ENCODE results near the gene ENHO.

ENHO gene

DNA sequence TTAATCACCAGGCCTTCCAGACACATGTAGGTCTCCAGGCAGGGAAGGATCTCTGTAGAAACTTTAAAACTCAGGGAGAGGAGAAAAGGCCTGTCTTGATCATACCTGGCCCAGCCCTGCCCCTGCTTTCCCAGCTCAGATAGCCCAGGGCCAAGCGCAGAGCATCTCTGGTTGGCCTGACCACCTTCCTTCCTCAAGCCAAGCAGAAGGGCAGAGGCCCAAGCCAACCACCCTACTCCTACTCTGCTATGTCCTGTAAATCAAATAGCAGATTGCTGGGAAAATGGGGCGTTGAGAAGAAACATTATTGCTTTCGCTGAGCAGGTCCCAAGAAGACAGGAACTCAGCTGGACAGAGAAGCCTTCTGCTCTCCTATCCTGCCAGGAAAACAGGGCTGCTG lies 14.3 kb downstream of the ENHO start:
- no peak for DNase-seq (ENCODE audit: low read depth in 2 of 3, low spot score in 2 of 3)

DNA sequence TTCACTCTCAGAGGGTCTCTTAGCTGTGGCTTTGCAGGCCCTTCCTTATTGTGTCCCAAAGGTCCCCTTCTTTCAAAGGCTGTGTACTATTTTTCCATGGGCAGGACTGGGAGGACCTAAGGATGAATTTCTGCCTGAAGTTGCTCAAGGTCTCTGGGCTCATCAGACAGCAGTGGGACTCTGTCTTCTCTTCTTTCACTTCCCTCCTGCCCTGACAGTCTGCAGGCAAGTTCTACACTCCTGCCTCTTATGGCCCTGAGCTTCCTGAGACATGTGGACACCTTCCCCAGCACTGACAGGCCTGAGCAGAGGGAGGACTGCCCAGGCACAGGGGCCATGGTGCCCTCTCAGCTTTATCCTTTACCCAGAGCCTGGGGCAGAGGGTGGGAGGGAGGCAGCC lies 14.8 kb downstream of the ENHO start:
- no peak for DNase-seq (ENCODE audit: low read depth in 2 of 3, low spot score in 2 of 3)

DNA sequence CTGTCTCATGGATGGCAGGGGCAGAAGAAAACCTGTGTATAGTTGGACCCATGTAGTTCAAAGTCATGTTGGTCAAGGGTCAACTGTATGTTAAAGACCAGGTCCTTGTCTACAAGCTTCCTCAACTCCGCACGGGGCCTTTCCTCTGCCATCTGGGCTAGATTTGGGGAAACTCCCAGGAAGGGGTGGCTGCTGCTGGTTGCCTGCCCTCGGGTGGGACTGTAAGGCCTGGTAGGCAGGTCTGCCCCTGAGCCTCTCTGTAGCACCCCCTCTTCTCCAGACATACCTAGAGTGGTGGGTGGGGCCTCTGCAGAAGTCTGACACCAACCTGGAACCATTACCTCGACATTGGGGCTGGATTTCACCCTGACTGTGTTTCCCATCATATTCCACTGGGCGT lies 15.2 kb downstream of the ENHO start:
- no peak for DNase-seq (ENCODE audit: low read depth in 2 of 3, low spot score in 2 of 3)

DNA sequence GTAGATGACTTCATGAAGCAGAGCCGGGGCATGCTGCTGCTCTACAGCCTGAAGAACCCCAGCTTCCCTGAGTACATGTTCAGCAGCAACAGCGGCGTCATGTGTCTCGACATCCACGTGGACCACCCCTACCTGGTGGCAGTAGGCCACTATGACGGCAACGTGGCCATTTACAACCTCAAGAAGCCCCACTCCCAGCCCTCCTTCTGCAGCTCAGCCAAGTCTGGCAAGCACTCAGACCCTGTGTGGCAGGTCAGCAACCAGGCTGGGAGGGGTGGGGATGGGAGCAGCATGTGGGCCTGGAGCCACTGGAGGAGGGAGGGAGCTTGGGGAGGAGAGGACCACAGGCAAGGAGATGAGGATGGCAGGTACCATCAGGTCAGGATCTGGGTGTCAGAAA lies 16.2 kb downstream of the ENHO start:
- DNase-seq (ENCODE audit: low read depth in 2 of 3, low spot score in 2 of 3), result no peak

DNA sequence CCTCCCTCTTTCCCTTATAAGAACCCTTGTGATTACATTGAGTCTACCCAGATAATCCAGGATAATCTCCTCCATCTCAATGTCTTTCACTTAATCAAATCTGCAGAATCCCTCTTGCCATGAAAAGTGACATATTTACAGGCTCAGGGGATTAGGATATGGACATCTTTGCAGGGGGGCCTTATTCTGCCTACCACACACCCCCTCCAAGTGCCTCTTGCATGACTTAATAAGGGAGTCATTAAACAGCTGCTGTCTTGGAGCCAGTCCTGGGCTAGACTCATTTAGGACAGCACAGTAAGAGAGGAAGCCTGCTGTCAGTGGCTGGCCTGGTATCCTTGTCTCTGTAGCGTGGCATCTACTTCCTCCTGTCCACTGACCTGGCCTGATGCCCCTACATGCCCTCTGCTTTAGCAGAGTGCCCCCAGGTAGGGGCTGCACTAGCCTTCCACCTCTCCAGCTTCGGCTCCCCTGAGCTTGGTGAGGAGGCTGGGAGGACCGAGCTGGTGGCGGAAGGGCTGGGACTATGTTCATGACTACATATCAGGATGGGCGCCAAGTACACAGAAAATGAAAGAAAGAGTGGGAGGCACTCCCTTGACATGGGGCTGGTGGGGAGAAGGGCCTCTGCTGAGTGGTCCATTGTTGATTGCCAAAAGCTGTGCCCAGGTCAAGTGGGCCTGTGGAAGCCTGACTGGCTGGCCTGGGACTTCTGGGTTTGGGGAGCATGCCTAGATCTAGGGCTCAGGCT lies 17.2 kb downstream of the ENHO start:
- DNase-seq (ENCODE audit: low read depth in 2 of 3, low spot score in 2 of 3), result no peak

DNA sequence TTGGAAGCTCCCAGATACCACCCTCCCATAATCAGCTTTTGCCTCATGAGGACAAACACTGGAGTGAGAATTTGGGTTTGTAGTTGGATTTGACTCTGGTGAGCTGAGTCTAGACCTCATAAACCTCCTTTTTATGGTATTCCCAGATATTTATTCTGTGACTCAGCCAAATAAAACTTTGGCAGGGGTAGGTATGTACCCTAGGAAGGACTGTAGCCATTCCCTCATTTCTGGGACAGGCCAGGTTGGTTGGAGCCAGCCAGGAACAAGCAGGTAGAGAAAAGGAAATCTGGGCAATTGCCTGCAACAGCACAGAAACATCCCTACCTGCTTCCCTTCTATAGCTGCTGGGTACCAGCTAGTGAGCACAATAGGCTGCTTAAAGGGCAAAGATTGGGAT lies 19.4 kb downstream of the ENHO start:
- no peak for DNase-seq (ENCODE audit: low read depth in 2 of 3, low spot score in 2 of 3)

DNA sequence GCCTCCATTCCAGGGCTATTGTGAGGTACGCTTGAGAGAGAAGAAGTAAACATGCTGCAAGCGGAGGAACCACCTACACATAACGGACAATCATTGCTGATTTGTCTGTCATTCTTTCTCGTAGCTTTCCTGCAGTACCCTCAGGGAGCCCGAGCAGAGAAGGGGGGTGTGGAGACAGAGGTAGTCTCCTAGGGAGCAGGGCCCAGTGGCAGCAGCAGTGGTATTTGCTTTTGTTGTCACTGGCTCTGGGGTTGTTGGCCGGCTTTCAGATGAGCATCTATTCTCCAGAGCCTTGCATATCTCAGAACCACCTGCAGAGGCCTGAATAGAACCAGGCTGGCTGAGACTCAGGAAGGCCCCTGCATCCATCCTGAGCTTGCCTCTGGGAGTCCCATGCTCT lies 19.9 kb downstream of the ENHO start:
- no peak for DNase-seq (ENCODE audit: low read depth in 2 of 3, low spot score in 2 of 3)

DNA sequence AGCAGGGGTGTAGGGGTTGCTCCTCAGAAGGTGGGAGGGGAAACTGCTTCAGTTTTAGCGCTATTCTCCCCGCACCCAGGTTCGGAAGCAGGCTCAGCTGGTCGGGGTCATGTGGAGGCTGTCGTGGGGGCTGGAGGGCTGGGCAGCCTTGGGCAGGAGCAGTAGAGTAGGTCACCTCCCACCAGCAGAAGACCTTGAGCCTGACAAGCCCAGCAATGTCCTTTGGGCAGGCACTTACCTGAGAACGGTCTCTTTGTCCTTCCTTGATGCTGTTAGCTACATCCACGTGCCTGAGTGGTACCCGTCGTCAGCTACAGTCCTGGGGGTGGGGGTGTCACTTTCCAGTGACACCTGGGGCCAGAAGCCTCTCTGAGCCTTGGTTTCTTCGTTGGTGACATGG lies 20.3 kb downstream of the ENHO start:
- DNase-seq (ENCODE audit: low read depth in 2 of 3, low spot score in 2 of 3), result no peak

DNA sequence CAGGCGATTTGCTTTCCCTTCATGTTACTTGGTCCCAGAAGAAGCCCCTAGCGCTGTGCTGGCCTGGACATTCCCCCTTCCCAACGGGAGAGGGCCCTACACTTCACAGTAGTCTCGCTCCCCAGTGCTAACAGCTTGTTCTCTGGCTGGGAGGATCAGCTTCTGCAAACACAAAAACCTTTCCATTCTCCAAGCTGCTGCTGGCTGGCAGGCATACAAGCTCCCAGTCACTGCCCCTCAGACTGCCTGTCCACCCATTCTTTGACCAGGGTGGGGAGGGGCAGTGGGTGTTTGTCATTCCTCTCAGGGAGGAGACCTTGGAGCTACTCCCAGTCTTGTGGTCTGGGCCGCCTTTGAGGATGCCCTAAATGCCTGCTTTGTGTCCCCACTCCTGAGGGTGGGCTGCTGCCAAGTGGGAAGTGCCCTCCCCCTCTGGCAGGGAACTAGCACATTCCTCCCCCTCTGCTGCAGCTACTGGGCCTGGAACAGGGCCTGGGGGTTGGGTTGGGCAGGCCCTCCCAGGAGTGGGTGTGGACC lies 20.8 kb downstream of the ENHO start:
- DNase-seq (ENCODE audit: low read depth in 2 of 3, low spot score in 2 of 3), result no peak

DNA sequence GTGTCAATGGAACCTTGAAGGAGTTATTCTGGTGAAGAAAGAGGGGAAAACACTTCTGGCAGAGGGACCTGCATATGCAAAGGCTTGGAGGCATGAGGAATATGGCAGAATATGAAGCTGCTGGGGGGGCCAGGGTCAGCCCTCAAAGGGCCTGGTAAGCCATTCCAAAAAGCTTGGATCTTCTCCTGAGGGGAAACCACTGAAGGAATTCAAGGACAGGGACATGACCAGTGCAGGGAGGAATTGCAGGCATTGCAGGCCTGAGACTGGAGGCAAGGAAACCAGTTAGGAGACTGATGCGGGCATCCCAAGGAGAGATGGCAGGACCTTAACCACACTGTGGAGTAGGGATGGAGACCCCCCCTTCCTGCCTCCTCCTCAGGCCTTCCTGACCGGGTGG lies 21.4 kb downstream of the ENHO start:
- DNase-seq (ENCODE audit: low read depth in 2 of 3, low spot score in 2 of 3), result no peak

DNA sequence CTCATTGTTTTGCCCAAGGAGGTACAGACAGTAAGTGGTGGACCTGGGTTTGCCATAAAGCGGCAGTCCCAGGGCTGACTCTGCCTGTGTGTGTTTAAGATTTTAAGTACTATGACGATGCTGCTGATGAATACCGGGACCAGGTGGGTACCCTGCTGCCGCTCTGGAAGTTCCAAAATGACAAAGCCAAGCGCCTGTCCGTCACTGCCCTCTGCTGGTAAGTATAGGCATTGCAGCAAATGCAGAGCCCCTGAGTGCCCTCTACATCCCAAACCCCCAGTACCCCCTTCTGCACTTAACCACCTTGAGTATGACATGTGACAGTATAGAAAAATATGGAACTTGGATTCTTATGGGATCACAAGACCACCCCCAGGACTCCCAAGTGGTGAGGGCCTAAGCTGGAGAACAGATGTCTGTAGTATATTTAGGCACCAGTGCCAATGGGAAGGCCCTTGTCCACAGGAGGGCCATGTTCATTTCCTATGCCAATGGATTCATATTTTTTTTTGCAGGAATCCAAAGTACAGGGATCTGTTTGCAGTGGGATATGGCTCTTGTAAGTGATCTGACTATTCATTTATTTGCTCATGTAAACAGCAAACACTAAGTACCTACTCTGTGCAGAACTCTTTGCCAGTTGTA lies 22.0 kb downstream of the ENHO start:
- DNase-seq (ENCODE audit: low read depth in 2 of 3, low spot score in 2 of 3), result peak; percentile 35 to 80 (median 61)

DNA sequence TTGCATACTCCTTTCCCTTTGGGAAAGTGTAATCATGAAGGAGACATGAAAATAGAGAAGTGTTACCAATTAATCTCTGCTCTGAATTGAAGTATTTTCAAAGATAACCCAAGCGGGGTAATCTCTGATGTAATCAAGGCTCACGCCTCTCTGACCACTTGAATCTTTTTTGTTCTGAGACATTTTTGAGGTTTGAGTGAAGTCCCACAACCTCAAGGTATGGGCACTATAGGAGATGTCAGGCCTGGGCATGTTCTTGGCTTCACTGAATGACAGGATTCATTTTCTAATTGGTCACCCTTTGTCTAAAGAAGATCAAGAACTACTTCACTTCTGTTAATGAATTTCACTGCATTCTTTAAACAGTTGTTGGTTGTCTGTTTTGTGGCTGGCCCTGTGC lies 23.7 kb downstream of the ENHO start:
- no peak for DNase-seq (ENCODE audit: low read depth in 2 of 3, low spot score in 2 of 3)

DNA sequence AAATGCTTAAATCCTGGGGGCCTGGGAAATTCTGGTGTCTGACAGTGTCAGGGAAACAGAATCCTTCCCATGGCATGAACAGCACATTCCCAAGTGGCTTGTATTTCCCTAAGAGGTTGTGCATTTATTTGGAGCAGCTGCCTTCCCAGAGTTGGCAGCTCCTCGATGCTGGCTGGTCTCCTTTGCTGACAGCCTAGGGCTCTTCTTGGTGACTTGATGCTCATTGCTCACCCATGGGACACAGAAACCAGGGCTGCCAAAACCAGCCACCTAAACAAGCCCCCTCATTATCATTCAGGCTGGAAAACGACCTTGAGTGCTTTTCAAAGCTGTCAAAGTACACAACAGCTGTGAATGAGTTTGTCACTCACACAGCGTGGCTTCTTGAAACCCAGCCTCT lies 24.2 kb downstream of the ENHO start:
- DNase-seq (ENCODE audit: low read depth in 2 of 3, low spot score in 2 of 3), result no peak

DNA sequence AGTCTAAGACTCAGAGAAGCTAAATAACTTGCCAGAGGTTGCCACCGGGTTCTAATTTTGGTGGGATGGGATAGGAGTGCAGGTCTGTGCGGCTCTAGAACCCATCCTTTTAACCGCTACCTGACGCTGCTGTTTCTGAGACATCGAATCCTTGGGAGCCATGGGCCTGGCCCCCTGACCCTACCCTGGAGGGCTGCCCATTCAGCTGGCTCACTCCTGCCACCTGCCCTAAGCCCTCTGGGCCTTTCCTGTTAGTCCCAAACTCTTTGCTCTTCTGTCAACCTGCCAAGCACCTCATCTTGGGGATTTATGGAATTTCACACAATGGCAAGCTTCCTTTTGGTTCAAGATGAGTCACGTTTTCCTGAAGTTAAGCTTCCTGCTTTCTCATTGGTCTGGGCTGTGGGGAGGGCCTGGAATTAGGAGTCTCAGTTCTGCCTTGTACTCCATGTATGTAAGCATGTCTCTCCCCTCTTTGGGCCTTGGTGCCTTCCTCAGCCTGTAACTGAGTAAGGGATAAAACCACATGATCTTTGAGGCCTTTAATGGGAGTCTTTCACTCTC lies 26.6 kb downstream of the ENHO start:
- no peak for DNase-seq (ENCODE audit: low read depth in 2 of 3, low spot score in 2 of 3)

DNA sequence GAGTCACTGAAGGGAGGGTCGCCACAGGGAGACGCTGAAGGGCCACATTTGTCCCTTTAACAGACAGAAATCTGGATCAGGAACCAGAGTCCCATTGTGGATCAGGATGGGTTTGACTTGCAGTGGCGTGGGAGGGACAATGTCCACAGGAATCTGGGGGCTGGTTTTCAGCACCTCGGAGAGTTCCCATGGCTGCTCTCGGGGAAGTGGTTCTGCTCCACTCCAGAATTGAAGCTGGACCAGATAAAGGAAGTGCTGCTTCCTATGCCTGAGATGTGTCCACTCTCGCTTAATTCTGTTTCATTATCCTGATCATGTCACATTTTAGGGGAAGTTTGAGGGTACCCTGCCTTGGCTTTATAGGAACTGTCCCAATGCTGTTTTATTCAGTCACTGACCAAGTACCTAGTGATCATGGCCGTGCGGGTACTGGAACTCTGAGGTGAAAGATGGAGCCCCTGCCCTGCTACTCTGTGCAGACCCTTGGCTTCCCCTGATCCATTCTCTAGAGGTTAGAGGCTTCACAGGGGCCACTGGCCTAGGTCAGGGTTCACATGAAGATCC lies 28.7 kb downstream of the ENHO start:
- no peak for DNase-seq (ENCODE audit: low read depth in 2 of 3, low spot score in 2 of 3)

DNA sequence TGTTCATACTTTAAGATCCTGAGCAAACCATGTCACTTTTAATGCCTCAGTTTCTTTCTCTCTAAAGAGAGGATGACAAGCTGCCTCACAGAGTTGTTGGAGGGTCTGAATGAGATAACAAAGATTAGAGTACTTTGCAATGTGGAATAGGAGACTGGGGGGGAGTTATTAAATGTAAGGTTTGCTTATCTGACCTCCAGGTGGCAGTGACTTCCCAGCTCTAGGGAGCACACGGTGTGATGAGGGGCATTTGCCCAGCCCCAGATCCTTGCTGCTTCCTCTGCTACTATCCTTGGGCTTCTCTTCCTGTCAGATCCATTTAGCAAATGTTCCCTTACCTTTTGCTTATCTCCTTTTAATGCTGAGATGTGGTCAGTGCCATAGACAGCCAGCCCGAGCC lies 30.7 kb downstream of the ENHO start:
- DNase-seq (ENCODE audit: low read depth in 2 of 3, low spot score in 2 of 3), result no peak

DNA sequence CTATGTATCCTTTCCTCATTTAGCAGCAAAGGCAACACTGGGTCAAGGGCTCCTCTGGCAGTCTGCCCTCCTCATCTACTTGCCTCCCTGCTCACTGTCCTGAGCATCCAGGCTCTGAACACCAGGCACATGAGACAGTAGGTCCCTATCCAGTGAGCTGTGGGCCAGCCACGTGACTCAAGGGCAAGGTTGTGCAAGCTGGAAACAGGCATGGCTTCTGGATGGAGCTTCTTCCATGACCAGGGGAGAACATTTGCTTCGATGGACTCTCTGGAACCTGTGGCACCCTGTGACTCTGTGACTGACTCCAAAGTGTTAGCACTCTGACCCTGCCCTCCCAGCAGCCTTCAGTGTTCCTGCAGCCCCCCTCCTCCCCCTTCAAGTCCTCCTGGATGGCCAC lies 31.2 kb downstream of the ENHO start:
- no peak for DNase-seq (ENCODE audit: low read depth in 2 of 3, low spot score in 2 of 3)

DNA sequence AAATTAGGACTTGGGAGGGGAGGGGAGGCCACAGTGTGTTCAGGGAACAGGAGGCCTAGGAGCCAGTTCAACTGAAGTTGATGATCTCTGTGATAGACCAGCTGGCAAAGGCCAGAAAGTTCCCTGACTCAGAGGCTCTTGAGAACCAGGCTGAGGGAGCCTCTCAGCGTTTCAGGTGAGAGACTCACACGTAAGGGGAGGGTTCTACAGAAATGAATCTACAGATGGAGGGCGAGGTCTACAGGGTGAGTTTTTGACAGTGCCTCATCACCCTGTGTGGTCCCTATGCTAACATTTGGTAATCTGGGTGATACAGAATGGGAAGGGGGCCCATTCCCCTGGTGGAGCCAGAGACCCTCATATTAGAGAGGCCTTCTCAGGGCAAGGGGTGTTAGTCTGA lies 32.0 kb downstream of the ENHO start:
- no peak for DNase-seq (ENCODE audit: low read depth in 2 of 3, low spot score in 2 of 3)

DNA sequence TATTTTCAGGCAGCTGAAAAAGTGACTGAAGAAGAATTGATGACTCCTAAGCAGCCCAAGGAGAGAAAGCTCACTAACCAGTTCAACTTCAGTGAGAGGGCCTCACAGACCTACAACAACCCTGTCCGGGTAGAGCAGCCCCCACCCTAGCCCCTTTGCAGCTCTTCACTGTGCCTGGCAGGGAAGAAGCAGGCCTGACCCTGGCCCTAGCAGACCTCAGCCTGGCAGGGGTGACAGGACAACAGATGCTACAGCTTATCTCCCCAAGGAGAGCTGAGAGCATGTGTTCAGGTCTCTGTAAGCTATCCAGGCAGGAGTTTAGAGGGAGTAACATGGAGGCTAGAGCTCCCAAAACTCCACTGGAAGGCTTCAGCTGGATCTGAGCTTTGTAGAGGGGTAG lies 32.4 kb downstream of the ENHO start:
- no peak for DNase-seq (ENCODE audit: low read depth in 2 of 3, low spot score in 2 of 3)

DNA sequence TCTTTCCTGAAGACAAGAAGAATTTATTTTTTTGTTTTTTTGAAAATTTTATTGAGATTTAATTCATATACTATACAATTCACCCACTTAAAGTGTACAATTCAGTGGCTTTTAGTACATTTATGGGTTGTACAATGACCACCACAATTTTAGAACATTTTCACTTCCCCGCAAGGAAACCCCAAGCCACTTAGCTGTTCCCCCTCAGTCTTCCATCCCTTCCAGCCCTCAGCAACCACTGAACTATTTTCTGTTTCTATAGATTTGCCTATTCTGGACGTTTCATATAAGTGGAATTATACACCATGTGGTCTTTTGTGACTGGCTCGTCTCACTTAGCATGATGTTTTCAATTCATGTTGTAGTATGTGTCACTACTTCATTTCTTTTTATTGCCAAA lies 36.2 kb downstream of the ENHO start:
- no peak for DNase-seq (ENCODE audit: low read depth in 2 of 3, low spot score in 2 of 3)

DNA sequence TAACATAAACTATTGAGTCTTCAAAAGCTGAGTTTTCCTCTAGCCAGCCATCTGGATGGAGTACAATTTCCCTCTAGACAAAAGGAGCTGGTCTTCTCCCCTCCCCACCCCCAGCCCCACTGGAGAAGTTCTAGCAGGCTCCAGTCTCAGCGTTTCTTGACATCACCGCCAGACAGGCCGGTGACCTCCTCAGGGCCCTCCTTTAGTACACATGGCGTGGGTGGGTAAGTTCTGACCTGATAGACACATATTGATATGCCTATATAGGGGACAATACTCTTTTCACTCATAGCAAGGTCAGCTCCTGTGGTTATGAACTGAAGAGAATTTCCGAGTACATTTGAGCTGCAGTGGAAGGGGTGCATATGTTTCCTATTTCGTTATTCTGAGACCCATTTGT lies 37.0 kb downstream of the ENHO start:
- no peak for DNase-seq (ENCODE audit: low read depth in 2 of 3, low spot score in 2 of 3)

DNA sequence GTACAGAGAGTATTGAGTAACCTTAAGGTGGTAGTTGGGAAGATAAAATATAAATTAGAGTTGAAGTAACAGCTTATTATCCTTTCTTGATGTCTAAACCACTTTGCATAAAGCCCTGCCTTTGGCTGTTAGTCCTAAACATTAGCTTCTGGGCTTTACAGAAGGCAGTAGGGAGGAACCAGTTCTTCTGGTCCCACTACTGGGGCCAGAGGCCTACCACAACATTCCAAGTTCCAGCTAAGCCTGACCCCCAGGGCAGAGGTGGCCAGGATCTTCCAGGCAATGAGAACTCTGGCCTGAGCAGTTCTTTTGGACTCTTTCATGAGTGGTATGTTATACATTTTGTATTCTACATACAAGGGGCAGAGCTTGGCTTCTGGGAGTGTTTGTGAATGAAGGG lies 38.1 kb downstream of the ENHO start:
- no peak for DNase-seq (ENCODE audit: low read depth in 2 of 3, low spot score in 2 of 3)

Measured in activated CD8-positive, alpha-beta memory T cell treated with anti-CD3 and anti-CD28 coated beads for 48 hours (primary cell).